CD4-positive, alpha-beta T cell treated with Interleukin-1 beta for 1 hour (primary cell): Measurements from ENCODE around the gene GIGYF2.
A peak's percentile ranks its signal among the peaks of the same experiment; 100 is the strongest.
"Not testable (repeated sequence)": the region's sequence is repeated elsewhere in the genome, so short reads cannot be mapped to it uniquely, and the experiment has no call there.

Source experiments
- DNase-seq, 2 donors: peaks; one replicate each; pipeline ENCODE4 v3.0.0-alpha.2; 2020 to 2022

GIGYF2 gene

GRCh38 chr2:232817756-232818155 lies 120.6 kb downstream of the GIGYF2 start:
- no peak for DNase-seq

GRCh38 chr2:232829988-232830387 lies 132.9 kb downstream of the GIGYF2 start:
- DNase-seq, result no peak

- DNase-seq, result no peak
These were observed 134.4 kb downstream of the GIGYF2 start for GRCh38 chr2:232831496-232831895.

GRCh38 chr2:232833830-232834229 lies 136.7 kb downstream of the GIGYF2 start:
- DNase-seq, result no peak

GRCh38 chr2:232835687-232836208 lies 138.6 kb downstream of the GIGYF2 start:
- DNase-seq, result no peak

GRCh38 chr2:232836934-232837333 lies 139.8 kb downstream of the GIGYF2 start:
- DNase-seq, result no peak

- peak; percentile 53 to 72 for DNase-seq
These were observed 141.3 kb downstream of the GIGYF2 start for GRCh38 chr2:232838406-232838874.

GRCh38 chr2:232839411-232840079 lies 142.4 kb downstream of the GIGYF2 start:
- DNase-seq, result peak; percentile 10 to 45

- DNase-seq, result no peak
These were observed 145.6 kb downstream of the GIGYF2 start for GRCh38 chr2:232842689-232843088.

GRCh38 chr2:232843834-232844233 lies 146.7 kb downstream of the GIGYF2 start:
- DNase-seq, result no peak

GRCh38 chr2:232846055-232846454 lies 148.9 kb downstream of the GIGYF2 start:
- no peak for DNase-seq

- no peak for DNase-seq
These were observed 152.9 kb downstream of the GIGYF2 start for GRCh38 chr2:232850039-232850438.

- DNase-seq, result not testable (repeated sequence)
These were observed 154.9 kb downstream of the GIGYF2 start for GRCh38 chr2:232852081-232852480.

- no peak for DNase-seq
These were observed 155.5 kb downstream of the GIGYF2 start for GRCh38 chr2:232852676-232853075.

GRCh38 chr2:232854082-232854481 lies 157.0 kb downstream of the GIGYF2 start:
- no peak for DNase-seq

- DNase-seq, result no peak
These were observed 160.0 kb downstream of the GIGYF2 start for GRCh38 chr2:232857158-232857563.

- no peak for DNase-seq
These were observed 162.3 kb downstream of the GIGYF2 start for GRCh38 chr2:232859385-232859916.

- DNase-seq, result no peak
These were observed 163.6 kb downstream of the GIGYF2 start for GRCh38 chr2:232860593-232861241.

- no peak for DNase-seq
These were observed 164.2 kb downstream of the GIGYF2 start for GRCh38 chr2:232861353-232861752.

GRCh38 chr2:232863996-232864395 lies 166.9 kb downstream of the GIGYF2 start:
- DNase-seq, result no peak

GRCh38 chr2:232865165-232865564 lies 168.0 kb downstream of the GIGYF2 start:
- no peak for DNase-seq

GRCh38 chr2:232866104-232866503 lies 169.0 kb downstream of the GIGYF2 start:
- no peak for DNase-seq

- no peak for DNase-seq
These were observed 172.2 kb downstream of the GIGYF2 start for GRCh38 chr2:232869138-232870017.
